SK-N-SH treated with all-trans-retinoic acid at 6 μM for 48 hours (cell line): ENCODE results near the gene DPY19L3.

Experiments used
- ATAC-seq: fragments of 200-7000 bp; cut with Tn5 transposase; 3 replicates; pipeline ENCODE4 v1.9.1; 2020; ENCODE audit warnings: mild to moderate bottlenecking, moderate library complexity
- ARNTL ChIP-seq: fragments of 450-650 bp; formaldehyde crosslinking; IDR thresholded peaks from 2 replicates; pipeline ENCODE4 v1.5.0; 2020; ENCODE audit warnings: low read depth, mild to moderate bottlenecking, moderate library complexity, borderline replicate concordance
- CSDC2 ChIP-seq: fragments of 250-450 bp; sonication (Bioruptor Pico); IDR thresholded peaks from 2 replicates; pipeline ENCODE4 v1.5.0; 2020; ENCODE audit warnings: mild to moderate bottlenecking, moderate library complexity
- ESRRG ChIP-seq: fragments of 250-450 bp; sonication (Bioruptor Pico); IDR thresholded peaks from 2 replicates; pipeline ENCODE4 v1.6.1; 2021; ENCODE audit warnings: mild to moderate bottlenecking
- GLIS3 ChIP-seq: fragments of 250-450 bp; sonication (Bioruptor Pico); IDR thresholded peaks from 2 replicates; pipeline ENCODE4 v1.5.0; 2020; ENCODE audit warnings: mild to moderate bottlenecking, moderate library complexity
- ISL1 ChIP-seq: fragments of 250-450 bp; sonication (Bioruptor Pico); IDR thresholded peaks from 2 replicates; pipeline ENCODE4 v2.1.2; 2022; ENCODE audit warnings: mild to moderate bottlenecking, moderate library complexity
- OSR1 ChIP-seq: fragments of 250-450 bp; sonication (Bioruptor Pico); IDR thresholded peaks from 2 replicates; pipeline ENCODE4 v1.8.0; 2022; ENCODE audit warnings: moderate library complexity, mild to moderate bottlenecking, inconsistent platforms
- PPARA ChIP-seq: fragments of 250-450 bp; sonication (Bioruptor Pico); IDR thresholded peaks from 2 replicates; pipeline ENCODE4 v1.5.0; 2020; ENCODE audit warnings: mild to moderate bottlenecking, borderline replicate concordance
- RARB ChIP-seq: fragments of 250-450 bp; sonication (Bioruptor Pico); IDR thresholded peaks from 2 replicates; pipeline ENCODE4 v1.8.0; 2021; ENCODE audit warnings: mild to moderate bottlenecking, moderate library complexity
- SNAI2 ChIP-seq: fragments of 250-450 bp; sonication (Bioruptor Pico); IDR thresholded peaks from 2 replicates; pipeline ENCODE4 v1.5.0; 2020; ENCODE audit warnings: mild to moderate bottlenecking, moderate library complexity
- TCF4 ChIP-seq: fragments of 250-450 bp; sonication (Bioruptor Pico); IDR thresholded peaks from 2 replicates; pipeline ENCODE4 v1.8.0; 2021; ENCODE audit warnings: mild to moderate bottlenecking, moderate library complexity, borderline replicate concordance
- TOX ChIP-seq: fragments of 250-450 bp; sonication (Bioruptor Pico); IDR thresholded peaks from 2 replicates; pipeline ENCODE4 v1.8.0; 2021; ENCODE audit warnings: mild to moderate bottlenecking, moderate library complexity, borderline replicate concordance
- ZC3H10 ChIP-seq: fragments of 250-450 bp; sonication (Bioruptor Pico); IDR thresholded peaks from 2 replicates; pipeline ENCODE4 v1.5.1; 2021; ENCODE audit warnings: mild to moderate bottlenecking, moderate library complexity
- ZFP3 ChIP-seq: fragments of 250-450 bp; sonication (Bioruptor Pico); IDR thresholded peaks from 2 replicates; pipeline ENCODE4 v1.5.0; 2020; ENCODE audit warnings: mild to moderate bottlenecking, moderate library complexity
- ZFP30 ChIP-seq: fragments of 450-650 bp; formaldehyde crosslinking; IDR thresholded peaks from 2 replicates; pipeline ENCODE4 v1.5.0; 2022; ENCODE audit warnings: mild to moderate bottlenecking, moderate library complexity
- ZNF70 ChIP-seq: fragments of 450-650 bp; formaldehyde crosslinking; IDR thresholded peaks from 2 replicates; pipeline ENCODE4 v1.5.0; 2020; ENCODE audit warnings: mild to moderate bottlenecking, moderate library complexity
- ZNF8 ChIP-seq: fragments of 450-650 bp; formaldehyde crosslinking; IDR thresholded peaks from 2 replicates; pipeline ENCODE4 v1.5.0; 2020; ENCODE audit warnings: mild to moderate bottlenecking, moderate library complexity
- TF ChIP-seq, protein P1 (sequence below): fragments of 250-450 bp; sonication (Bioruptor Pico); IDR thresholded peaks from 2 replicates; pipeline ENCODE4 v1.5.0; 2020; ENCODE audit warnings: mild to moderate bottlenecking, moderate library complexity
- TF ChIP-seq, protein P2 (sequence below): fragments of 250-450 bp; sonication (Bioruptor Pico); IDR thresholded peaks from 2 replicates; pipeline ENCODE4 v1.8.0; 2020; ENCODE audit warnings: mild to moderate bottlenecking, moderate library complexity, borderline replicate concordance
- TF ChIP-seq, protein P3 (sequence below): fragments of 250-450 bp; sonication (Bioruptor Pico); IDR thresholded peaks from 2 replicates; pipeline ENCODE4 v1.5.1; 2020; ENCODE audit warnings: low read depth, mild to moderate bottlenecking, moderate library complexity
- TF ChIP-seq, protein P4 (sequence below): fragments of 250-450 bp; sonication (Bioruptor Pico); IDR thresholded peaks from 2 replicates; pipeline ENCODE4 v1.5.1; 2021; ENCODE audit warnings: mild to moderate bottlenecking, moderate library complexity

DPY19L3 gene, protein sequence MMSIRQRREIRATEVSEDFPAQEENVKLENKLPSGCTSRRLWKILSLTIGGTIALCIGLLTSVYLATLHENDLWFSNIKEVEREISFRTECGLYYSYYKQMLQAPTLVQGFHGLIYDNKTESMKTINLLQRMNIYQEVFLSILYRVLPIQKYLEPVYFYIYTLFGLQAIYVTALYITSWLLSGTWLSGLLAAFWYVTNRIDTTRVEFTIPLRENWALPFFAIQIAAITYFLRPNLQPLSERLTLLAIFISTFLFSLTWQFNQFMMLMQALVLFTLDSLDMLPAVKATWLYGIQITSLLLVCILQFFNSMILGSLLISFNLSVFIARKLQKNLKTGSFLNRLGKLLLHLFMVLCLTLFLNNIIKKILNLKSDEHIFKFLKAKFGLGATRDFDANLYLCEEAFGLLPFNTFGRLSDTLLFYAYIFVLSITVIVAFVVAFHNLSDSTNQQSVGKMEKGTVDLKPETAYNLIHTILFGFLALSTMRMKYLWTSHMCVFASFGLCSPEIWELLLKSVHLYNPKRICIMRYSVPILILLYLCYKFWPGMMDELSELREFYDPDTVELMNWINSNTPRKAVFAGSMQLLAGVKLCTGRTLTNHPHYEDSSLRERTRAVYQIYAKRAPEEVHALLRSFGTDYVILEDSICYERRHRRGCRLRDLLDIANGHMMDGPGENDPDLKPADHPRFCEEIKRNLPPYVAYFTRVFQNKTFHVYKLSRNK

DNA sequence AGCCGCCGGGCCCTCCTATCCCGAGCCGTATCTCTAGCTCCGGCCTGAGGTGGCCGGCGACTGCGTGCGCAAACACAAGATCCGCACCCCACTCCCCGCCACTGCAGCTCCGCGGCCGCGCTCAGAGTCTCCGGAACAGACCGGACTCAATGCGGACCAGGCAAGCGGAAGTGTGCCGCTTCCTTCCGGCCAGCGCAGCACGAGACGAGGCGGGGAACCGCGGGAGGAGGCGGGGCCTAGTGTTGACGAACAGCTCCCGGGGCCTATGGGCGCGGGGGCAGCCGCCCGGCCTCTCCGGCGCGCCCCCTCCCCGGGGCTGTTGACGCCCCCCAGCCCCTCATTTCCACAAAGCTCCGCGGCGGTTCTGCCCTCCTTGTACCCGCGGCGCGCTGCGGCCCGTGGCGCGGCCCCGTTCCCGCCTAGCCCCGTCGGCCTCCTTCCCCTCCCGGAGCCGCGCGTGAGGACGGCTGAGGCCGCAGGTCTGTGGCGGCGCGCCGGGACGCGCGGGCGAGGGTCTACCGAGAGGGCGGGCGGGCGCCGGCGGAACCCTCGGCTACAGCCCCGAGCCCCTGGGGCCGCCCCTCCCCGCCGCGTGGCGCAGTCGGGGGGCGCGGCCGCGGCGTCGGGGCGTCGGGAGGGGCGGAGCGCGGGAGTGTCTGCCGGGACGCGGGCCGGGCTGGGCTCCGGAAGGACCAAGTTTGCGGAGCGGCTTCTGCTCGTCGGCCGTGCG, at the start of gene DPY19L3:
Gene DPY19L3, plus strand, starts transcription at position 340 of the 730 bp plus-strand sequence. CDS start 2,484 bp downstream, outside the sequence.
- TF ChIP-seq, protein P1, sequence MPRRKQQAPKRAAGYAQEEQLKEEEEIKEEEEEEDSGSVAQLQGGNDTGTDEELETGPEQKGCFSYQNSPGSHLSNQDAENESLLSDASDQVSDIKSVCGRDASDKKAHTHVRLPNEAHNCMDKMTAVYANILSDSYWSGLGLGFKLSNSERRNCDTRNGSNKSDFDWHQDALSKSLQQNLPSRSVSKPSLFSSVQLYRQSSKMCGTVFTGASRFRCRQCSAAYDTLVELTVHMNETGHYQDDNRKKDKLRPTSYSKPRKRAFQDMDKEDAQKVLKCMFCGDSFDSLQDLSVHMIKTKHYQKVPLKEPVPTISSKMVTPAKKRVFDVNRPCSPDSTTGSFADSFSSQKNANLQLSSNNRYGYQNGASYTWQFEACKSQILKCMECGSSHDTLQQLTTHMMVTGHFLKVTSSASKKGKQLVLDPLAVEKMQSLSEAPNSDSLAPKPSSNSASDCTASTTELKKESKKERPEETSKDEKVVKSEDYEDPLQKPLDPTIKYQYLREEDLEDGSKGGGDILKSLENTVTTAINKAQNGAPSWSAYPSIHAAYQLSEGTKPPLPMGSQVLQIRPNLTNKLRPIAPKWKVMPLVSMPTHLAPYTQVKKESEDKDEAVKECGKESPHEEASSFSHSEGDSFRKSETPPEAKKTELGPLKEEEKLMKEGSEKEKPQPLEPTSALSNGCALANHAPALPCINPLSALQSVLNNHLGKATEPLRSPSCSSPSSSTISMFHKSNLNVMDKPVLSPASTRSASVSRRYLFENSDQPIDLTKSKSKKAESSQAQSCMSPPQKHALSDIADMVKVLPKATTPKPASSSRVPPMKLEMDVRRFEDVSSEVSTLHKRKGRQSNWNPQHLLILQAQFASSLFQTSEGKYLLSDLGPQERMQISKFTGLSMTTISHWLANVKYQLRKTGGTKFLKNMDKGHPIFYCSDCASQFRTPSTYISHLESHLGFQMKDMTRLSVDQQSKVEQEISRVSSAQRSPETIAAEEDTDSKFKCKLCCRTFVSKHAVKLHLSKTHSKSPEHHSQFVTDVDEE (CRISPR knock-in tag) = peak; percentile 21; the same call in 1 of the 2 replicates
- no peak for TF ChIP-seq ZFP30 (CRISPR knock-in tag)
- TF ChIP-seq PPARA = no peak
- TF ChIP-seq, protein P2, sequence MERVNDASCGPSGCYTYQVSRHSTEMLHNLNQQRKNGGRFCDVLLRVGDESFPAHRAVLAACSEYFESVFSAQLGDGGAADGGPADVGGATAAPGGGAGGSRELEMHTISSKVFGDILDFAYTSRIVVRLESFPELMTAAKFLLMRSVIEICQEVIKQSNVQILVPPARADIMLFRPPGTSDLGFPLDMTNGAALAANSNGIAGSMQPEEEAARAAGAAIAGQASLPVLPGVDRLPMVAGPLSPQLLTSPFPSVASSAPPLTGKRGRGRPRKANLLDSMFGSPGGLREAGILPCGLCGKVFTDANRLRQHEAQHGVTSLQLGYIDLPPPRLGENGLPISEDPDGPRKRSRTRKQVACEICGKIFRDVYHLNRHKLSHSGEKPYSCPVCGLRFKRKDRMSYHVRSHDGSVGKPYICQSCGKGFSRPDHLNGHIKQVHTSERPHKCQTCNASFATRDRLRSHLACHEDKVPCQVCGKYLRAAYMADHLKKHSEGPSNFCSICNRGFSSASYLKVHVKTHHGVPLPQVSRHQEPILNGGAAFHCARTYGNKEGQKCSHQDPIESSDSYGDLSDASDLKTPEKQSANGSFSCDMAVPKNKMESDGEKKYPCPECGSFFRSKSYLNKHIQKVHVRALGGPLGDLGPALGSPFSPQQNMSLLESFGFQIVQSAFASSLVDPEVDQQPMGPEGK (CRISPR knock-in tag) = no peak
- no peak for TF ChIP-seq ESRRG (CRISPR knock-in tag)
- peak; percentile 98 for ATAC-seq

DNA sequence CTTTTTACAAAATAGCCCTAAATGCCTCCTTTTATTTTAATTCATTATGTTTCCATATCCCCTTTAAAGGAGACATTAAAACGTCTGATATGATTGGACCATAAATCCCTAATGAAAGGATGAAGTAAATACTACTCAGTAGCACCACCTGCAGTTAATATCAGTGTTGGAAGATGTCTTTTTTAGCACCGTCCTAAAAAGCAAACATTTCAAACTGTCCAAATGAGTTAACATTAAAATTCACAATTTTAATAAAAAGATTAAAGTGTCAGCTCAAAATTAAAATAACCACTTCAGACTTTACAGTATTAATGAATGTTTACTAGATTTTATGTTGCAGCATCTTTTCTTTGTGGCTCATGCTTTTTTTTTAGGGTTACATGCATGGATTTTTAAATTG, 47.9 kb upstream of the DPY19L3 start:
- no peak for TF ChIP-seq TOX (CRISPR knock-in tag)
- no peak for TF ChIP-seq ZNF70
- no peak for TF ChIP-seq PPARA
- no peak for TF ChIP-seq ZFP3
- no peak for TF ChIP-seq ZC3H10 (CRISPR knock-in tag)
- TF ChIP-seq, protein P3, sequence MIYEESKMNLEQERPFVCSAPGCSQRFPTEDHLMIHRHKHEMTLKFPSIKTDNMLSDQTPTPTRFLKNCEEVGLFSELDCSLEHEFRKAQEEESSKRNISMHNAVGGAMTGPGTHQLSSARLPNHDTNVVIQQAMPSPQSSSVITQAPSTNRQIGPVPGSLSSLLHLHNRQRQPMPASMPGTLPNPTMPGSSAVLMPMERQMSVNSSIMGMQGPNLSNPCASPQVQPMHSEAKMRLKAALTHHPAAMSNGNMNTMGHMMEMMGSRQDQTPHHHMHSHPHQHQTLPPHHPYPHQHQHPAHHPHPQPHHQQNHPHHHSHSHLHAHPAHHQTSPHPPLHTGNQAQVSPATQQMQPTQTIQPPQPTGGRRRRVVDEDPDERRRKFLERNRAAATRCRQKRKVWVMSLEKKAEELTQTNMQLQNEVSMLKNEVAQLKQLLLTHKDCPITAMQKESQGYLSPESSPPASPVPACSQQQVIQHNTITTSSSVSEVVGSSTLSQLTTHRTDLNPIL (CRISPR knock-in tag) = no peak
- ATAC-seq = peak; percentile 68; the same call in 2 of the 3 replicates

DNA sequence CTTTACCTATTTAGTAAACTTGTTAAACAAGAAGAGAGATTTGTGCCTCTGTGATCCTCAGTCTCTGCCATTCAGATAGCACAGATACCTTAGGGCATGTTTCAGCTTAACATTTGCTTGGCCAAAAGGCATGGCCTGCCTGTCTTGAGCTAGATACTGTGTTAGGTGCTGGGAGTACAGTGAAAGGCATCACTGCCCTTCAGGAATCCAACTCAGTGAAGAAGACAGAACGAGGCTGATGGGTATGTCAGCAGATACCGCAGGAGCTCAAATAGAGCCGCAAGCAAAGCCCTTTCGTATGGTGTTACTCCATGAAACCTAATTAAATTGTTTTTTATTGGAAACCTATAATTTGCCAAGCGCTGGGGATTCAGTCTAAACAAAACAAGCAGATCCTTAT, 47.2 kb upstream of the DPY19L3 start:
- TF ChIP-seq GLIS3 (no peak), ZFP3 (no peak), ISL1 (no peak), ZNF70 (no peak), TCF4 (CRISPR knock-in tag) (no peak), TOX (CRISPR knock-in tag) (no peak), OSR1 (CRISPR knock-in tag) (no peak), CSDC2 (CRISPR knock-in tag) (no peak), ESRRG (CRISPR knock-in tag) (no peak), ZFP30 (CRISPR knock-in tag) (no peak), RARB (CRISPR knock-in tag) (no peak), ARNTL (CRISPR knock-in tag) (no peak), ZC3H10 (CRISPR knock-in tag) (no peak), SNAI2 (CRISPR knock-in tag) (no peak), ZNF8 (CRISPR knock-in tag) (no peak)
- TF ChIP-seq, protein P4, sequence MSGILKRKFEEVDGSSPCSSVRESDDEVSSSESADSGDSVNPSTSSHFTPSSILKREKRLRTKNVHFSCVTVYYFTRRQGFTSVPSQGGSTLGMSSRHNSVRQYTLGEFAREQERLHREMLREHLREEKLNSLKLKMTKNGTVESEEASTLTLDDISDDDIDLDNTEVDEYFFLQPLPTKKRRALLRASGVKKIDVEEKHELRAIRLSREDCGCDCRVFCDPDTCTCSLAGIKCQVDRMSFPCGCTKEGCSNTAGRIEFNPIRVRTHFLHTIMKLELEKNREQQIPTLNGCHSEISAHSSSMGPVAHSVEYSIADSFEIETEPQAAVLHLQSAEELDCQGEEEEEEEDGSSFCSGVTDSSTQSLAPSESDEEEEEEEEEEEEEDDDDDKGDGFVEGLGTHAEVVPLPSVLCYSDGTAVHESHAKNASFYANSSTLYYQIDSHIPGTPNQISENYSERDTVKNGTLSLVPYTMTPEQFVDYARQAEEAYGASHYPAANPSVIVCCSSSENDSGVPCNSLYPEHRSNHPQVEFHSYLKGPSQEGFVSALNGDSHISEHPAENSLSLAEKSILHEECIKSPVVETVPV (CRISPR knock-in tag) = no peak
- no peak for ATAC-seq
